ENCODE measurements around the gene HS1BP3.

DNA sequence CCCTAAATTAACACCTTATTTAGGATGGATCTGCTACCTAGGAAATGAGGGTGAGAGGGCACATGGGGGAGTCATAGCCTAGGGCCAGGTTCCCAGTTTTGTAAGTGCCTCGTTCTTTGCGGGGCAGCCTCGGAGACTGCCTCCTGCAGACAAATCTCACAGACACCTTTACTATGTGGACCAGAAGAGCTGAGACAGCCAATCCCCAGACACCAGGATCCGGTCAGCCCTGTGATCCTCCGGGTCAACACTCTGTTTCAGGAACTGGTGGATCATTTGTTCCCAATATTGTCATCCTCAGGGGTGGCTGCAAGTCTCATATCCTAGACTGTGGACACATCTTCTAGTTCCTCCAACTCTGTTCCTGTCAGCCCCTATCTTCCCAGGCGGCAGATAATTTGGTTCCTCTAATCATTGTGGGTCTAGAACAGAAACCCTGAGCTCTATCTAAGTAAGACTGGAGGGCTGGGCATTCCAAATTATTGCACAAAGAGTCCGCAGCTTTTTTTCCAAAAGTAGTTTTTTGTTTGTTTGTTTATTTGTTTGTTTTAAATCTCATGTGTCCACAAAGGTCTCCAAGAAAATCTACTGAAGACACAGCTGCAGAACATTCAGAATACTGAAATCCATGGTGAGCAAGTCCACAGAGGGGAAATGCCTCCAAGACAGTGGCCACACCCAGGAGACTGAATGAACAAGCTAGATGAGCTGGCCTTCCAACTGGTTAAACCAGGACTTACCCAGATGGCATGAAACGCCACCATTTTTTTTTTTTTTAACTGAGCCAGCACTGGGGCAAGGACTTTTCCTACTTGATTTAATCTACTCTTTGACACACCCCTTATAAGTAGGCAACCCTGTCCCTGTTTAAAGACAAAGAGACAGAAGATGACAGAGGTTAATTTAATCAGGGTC lies 9.9 kb upstream of the HS1BP3 start:
- TF ChIP-seq CTCF (IDR thresholded peaks at IDR 0.05; ENCODE audit: extremely low read depth in 1 of 2, insufficient read depth in 1 of 2, low read depth in 1 of 2, low read length in 2 of 2) = no peak
- TF ChIP-seq EZH2 (IDR thresholded peaks at IDR 0.05; ENCODE audit: borderline replicate concordance, low read depth, low read length, severe bottlenecking) = no peak
- no peak for TF ChIP-seq JUN (IDR thresholded peaks at IDR 0.05; ENCODE audit: borderline replicate concordance, insufficient read depth, insufficient read length, low read depth)
- no peak for TF ChIP-seq POLR2A (IDR thresholded peaks at IDR 0.05; ENCODE audit: low read depth, low read length)
- TF ChIP-seq MAX (IDR thresholded peaks at IDR 0.05; ENCODE audit: insufficient read depth, insufficient read length) = no peak
- TF ChIP-seq GATA2 (IDR thresholded peaks at IDR 0.05; ENCODE audit: insufficient read depth, insufficient read length, low read depth, low read length) = no peak
- no peak for TF ChIP-seq POLR2AphosphoS5 (IDR thresholded peaks at IDR 0.05; ENCODE audit: insufficient read depth, low read depth, low read length)
- TF ChIP-seq MYC (IDR thresholded peaks at IDR 0.05; ENCODE audit: low read depth, low read length) = no peak
- TF ChIP-seq FOS (IDR thresholded peaks at IDR 0.05; ENCODE audit: borderline replicate concordance, insufficient read depth, low read length) = no peak
